GM21528 (cell line): Measurements from ENCODE around the gene MRPL28.
A peak's percentile ranks its signal among the peaks of the same experiment; 100 is the strongest.
"Not testable (repeated sequence)": the region's sequence is repeated elsewhere in the genome, so short reads cannot be mapped to it uniquely, and the experiment has no call there.

Experiments
- ATAC-seq: cut with Tn5 transposase; IDR thresholded peaks from one replicate; pipeline ENCODE4 v1.9.1; 2021; ENCODE audit warnings: mild to moderate bottlenecking, moderate library complexity; ENCODE audit not compliant: unreplicated experiment, low FRiP score

MRPL28 gene

DNA sequence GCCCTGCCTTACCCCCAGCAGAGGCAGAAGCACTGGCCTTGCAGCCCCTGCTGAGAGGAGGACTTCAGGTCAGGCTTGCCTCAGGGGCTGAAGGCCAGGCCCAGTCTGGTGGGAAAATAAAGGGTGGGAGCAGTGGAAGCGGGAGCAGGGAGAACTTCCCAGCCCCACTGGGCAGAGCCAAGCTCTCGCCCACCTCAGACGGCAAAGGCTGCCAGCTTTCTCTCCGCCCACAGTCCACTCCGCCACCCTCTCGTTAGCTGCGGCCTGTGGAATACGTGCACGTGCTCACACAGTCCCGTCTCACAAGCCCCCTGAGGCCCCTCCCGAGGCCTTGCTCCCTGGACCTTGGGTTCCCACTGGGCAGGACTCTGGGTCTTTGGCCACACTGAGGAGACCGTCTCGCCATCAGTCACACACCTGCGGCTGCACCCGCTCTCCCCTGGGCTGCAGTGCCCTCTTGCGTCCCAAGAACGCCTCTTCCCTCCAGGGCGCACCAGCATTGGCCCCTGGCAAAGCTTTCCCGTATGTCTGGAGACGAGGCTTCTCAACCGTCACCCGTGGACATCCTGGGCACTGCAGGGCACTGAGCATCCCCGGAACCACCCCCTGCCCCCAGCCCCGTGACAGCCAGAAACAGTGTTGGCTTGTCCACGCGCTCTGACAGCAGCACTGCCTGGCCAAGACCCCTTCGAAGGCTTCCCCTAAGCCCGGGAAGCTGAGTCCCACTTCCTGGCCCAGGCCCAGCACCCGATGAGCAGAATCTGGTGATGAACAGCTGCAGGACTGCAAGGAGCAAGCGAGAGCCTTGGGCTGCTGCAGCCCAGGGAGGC, 8.3 kb downstream of the MRPL28 start:
- no peak for ATAC-seq

DNA sequence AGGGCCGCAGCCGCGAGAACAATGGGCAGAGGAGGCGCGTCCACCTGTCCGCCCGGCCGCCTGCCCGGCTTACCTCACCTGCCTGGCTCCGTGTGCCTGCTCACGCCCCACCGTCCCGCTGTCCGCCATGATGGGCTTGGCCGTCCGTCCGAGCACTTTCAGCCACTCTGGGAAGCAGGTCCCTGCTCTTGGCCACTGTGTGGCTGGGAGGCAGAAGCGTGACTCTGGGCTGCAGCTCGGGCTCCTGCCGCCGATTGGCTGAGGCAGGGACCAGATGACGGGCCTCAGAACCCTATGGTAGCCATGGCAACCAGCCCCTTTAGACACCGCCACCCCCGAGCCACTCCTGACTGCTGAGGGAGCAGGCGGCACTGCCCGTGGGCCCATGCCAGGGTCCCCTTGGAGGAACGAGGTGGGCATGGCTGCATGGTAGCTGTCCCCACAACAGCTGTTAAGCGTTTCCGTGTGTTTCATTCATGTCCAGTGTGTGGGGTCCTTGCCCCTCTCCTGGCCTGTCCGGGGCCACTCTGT, 8.9 kb downstream of the MRPL28 start:
- ATAC-seq: no peak

DNA sequence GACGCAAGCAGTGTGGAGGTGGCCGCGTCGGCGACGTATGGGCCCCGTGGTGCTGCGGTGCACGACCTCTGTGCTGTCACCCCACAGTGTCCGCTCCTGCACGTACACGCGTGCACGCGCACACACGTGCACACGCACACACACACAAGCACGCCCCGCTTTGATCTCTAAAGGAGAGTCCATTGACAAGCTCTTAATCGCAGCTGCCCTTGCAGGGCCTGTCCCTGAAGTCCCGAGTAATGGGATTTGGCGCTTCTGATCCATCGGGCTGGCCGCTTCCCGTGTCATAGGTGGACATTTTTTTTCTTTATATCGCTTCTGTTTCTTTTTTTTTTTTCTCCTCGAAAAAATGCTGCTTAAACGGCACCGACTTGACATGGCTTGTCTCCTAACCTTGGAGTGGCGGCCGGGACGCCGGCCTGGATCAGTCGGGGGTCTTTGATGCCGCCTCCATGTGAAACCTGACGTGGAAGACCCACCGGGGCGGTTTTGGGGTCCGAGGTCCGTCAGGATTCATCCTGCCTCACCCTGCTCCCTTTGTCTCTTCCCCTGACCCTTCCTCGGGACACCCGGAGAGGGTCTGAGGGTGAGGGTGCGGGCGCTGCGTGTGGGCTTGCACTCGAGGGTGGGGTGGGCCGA, 9.5 kb downstream of the MRPL28 start:
- no peak for ATAC-seq

DNA sequence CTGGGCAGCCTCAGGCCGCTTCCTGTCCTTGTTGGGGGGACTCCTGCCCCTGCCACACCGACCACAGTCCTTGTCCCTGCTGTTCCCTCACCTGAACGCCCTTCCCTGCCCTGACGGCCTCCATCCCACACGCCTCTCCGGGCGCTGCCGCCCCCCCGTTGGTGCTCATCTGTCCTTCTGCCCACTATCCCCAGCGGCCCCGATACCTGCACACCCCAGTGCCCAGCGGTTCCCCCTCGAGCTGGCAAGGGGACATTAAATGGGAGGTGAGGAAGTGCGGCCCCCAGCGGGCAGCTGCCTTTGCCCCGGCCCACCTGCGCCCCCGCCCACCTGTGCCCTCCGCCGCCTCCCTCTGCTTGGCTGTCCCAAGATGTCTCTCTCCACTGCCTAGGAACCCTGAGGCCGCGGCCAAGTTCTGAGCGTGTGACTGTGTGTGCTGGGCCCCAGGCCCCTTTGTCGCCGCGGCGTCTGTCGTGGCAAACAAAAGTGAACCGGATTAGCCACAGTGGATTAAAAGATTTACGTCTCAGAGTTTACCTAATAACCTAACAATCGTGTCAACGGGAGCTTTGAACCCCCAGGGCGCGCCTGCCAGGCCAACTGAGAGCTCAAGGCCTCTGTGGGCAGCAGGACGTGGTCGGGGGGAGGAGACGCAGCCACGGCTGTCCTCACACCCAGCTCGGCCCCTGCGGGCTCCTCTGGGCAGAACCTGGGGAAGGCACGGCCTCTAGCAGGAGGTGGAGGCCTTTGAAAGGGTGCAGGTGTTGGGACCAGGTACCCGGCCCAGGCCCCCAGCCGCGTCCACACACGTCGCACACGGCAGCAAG, 10.3 kb downstream of the MRPL28 start:
- ATAC-seq: no peak

DNA sequence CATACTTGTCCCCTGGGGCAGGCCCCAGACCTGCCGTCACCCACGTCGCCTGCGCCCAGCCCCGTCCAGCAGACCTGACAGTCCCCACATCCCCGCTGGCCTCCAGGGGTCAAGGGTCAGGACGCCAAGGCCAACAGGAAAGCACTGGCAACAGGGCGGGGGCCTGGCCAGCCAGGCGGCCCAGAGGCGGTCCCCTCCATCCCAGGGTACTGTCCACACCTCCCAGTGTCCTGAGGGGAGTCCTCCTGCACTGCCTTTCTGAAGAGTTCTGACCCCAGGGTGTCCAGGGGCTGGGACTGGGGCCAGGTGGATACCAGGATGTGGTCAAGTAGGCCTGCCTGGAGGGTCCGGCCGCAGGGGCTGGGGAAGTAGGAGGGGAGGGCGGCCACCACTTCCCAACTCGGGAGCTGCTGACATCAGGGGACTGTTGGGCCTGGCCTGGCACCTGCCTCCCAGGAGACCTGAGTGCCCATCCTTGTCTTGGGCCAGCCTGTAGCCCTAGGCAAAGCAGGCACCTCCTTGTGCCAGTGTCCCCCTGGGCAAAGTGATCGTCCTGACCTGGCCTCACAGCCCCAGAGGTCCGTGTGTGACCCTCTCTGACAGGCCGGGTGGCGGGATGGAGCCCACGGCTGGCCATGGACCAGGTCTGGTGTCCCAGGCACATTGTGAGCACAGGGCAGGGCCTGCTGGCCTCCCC, 11.1 kb downstream of the MRPL28 start:
- ATAC-seq: no peak

DNA sequence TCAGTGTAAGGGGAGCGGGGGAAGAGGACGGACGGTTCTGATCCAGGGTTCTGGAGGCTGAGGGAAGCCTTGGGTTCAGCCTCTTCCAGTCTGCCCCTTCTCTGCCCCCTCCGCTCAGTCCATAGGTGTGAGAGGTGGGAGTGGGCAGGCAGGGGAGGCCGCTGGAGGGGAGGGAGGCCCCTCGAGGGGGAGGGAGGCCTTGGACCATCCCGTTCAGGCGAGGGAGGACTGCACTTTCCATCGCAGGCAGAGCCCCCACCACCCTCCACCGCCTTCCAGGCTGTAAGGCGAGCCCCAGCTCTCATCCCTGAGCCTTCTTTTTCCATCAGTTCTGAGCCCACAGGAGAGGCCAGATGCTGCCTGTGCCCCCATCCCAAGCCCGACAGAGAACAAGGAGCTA, 13.6 kb downstream of the MRPL28 start:
- ATAC-seq: no peak

DNA sequence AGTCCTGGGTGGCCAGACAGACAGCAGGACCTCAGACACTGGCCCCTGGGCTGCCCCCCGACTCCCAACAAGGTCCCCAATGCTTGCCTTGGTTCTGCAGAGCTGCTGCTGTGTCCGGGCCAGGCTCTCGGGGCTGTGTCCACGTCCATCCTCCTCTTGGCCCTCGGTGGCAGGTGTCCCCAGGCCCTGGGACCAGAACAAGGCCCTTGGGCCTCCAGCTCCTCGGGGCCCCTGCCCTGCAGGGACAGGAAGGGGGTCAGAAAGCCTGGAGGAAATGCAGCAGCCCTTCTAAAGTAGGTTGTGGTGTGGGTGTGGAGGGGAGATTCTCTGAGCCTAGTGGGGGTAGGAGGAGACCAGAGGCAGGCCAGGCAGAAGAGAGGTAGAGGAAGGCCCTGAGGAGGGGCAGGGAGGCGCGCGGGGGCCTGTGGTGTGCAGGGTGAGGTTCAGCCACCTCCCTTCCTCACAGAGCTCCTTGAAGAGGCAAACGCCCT, 15.3 kb downstream of the MRPL28 start:
- ATAC-seq: no peak

DNA sequence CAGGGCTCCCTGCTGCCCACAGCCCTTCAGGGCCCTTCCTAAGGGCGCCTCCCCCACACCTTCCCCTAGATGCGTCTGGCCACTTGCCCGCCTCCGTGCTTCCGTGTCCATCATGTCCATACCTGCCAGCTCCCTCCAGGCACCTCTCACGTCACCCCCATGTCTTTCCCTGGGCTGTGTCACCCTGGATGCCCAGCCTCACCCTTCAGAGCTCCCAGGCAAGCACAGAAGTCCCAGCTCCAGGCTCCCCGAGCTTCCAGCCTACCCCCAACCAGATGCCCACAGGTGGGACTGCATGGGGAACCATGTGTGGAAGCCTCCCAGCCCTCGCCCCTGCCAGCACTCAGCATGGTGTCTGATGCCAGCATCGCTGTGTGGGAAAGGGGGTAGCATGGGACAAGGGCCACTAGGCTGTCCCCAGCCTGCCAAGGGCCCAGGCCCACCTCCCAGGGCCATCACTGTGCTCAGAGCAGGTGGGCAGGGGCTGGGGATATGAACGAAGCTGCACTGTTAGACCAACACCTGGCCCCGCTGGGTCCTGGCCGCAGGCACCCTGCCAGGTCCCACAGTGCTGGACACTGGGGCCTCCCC, 16.0 kb downstream of the MRPL28 start:
- no peak for ATAC-seq

DNA sequence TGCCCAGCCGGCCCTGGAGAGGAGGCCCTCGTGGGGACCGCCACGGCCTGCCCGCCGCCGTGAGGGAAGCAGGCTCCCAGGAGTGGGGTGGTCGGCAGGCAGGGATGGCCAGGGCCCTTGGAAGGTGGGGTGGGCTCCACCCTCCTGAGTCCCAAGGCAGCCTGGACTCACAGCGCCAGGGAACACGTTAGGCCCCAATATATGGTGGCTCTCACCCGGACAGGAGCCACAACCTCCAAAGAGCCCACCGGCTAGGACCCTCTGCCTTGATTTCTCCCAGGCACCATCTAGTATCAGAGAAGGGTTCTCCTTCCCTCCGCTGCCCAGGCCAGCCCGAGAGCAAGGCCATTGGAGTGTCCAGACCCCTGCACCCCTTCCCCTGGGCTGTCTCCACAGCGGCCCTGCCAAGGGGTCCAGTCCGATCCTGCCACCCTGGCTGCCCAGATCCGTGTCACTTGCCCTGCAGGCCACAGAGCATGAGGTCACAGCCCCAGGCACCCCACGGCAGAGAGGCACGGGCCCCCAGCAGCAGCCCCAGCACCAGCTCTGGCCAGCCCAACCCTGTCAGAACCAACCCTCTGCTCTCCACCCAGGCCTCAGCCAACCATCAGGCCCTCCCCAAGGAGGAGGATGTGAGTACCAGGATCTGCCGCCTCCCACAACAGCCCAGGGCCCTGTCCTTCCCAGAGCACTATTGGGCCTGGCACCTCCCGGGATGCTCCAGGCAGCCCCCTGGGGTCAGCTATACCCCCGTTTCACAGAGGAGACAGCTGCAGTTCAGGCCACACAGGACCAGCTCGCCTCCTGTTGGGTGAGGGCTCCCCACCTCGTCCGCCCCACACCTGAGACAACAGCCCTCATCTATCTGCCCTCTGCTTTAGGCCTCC, 16.7 kb downstream of the MRPL28 start:
- peak; percentile 3 for ATAC-seq

DNA sequence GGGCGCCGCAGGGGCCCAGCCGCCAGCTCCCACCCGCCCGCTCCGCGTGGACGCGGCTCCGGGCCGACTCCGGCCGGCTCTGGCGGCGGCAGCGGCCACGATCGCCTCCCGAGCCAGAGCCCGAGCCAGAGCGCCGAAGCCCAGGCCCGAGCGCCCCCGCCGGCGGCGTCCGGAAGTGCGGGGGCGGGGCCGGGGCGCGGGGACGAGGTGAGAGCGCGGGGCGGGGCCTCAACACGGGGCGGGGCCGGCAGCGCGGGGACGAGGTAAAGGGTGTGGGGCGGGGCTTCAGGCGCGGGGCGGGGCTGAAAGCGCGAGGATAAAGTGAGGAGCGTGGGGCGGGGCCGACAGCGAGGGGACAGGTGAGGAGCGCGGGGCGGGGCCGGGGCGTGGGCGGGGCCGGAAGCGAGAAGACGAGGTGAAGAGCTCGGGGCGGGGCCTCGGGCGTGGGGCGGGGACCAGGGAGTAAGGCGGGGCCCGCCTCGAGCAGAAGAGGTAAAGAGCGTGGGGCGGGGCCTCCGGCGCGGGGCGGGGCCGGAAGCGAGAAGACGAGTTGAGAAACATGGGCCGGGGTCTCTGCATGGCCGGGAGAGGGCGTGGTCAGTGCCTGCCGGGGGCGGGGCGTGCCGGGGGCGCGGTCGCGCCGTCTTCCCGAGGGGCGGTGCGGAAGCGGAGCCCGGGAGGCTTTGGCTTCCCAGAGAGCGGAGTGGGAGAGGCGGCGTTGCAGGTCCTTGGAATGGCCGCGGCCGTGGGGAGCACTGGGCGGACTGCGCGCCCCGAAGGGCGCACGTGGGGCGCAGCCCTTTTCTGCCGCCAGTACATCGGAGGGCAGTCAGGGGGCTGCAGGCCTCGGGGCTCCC, 17.6 kb downstream of the MRPL28 start, which contains the start of gene AXIN1:
TSS of gene AXIN1 (minus strand) at position 177 of the 857 bp plus-strand sequence. CDS start 5,698 bp downstream, outside the sequence.
- peak; percentile 51 for ATAC-seq

DNA sequence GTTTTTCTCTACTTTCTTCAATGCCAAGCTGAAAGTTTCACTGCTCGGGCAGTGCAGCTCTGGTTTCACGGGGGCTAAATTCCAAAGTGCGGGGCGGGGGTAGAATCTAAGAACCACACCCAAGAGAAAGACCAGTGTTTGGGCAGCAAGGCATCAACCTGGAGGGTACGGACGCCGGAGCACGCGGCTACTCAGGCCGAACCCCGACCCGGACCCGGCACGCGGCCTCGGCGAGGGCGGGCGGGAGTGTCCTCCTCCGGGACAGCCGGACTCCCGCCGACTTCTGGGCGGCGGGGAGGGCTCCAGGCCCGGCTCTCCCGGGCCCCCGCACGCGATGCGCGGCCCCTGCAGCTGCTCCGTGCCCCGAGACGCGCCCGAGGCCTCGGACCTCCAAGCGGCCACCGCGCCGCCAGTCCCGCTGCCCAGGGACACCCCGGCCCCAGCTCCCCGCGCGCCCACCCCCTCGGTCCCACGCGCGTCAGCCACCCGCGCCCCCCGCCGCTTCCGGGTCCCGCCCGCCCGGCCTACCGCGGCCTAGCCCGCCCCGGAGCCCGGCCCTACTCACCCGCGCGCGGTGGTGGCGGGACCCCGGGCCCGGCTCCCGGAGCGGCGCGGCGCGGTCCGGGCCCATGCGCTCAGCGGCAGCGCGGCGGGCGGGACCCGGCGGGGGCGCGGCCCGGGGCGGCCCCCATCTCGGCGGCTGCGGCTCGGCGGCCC, 18.4 kb downstream of the MRPL28 start:
- peak; percentile 23 for ATAC-seq

DNA sequence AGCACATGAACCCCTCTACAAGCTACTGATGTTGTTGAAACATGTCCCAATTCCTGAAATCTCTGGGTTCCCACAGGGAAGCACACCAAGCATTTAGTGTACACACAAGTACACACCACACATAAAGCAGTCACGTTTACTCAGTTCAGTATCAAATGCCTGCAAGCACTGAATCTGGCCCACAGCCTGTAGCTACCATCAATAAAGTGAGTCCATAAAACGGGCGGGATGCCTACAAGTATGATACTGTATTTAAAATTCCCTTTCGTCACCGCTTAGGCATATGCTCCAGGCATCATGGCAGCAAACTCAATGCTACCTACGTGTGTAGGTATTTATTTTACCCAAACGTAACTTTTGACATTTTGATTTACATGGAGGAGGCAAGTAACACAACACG, 20.1 kb downstream of the MRPL28 start:
- ATAC-seq: no peak

DNA sequence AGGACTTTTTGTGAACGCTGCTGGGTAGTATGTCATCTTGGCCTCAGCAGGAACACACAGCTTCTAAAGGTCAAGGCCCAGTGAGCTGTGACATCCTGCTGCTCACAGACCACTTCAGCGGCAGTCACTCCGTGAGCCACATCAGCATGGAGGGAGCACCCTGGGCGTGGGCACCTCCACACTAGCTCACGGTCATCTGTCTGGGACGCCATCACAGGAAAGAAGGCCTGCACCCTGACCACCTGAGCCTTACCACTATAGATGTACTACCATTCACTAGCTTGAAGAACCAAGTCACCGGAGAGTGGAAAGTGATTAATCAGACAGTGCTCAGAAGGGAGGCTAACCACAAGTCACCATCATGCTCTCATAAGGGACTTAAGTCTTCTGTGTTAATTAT, 21.1 kb downstream of the MRPL28 start:
- no peak for ATAC-seq

DNA sequence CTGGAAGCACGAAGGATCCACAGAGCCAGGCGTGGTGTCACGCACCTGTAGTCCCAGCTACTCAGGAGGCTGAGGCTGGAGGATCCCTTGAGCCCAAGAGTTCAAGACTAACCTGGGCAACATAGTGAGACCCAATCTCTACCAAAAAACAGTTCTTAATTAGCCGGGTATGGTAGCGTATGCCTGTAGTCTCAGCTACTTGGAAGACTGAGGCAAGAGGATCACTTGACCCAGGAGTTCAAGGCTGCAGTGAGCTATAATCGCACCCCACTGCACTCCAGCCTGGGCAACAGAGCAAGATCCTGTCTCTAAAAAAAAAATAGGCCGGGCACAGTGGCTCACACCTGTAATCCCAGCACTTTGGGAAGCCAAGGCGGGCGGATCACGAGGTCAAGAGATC, 21.8 kb downstream of the MRPL28 start:
- ATAC-seq: not testable (repeated sequence)

DNA sequence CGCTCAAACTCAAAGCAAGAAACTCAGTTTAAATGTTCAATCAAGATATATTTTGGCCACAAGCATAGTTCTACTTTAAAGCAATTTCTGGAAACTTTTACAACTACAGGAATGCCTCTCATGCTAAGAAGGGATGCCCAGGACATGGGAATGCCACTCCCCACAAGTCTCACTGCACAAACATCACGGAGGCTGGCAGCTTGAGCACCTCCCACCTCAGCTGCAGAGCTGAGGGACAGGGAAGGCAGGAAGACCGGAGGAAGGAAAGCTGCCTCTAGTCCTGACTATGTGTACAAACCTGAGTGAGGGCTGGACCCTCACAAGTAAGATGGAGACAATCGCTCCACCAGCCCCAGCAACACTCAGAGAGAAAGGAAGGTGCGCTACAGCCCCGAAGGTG, 23.1 kb downstream of the MRPL28 start:
- ATAC-seq: no peak

DNA sequence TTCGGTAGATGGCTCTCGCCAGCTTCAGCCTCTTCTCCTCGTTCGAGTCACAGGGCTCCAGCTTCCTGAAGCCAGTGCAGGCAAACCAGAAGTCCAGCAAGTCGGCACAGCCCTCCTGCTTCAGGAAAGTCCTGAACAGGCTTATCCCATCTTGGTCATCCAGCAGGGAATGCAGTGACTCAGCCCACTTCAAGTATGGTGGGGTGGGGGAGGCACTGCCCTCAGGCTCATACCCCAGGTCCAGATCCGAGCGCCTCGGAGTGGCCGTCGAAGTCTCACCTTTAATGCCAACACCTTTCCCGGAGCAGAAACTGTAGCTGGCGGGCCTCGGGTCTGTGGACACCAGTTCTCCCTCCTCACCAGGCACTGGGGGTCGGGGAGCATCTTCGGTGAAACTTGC, 23.8 kb downstream of the MRPL28 start:
- no peak for ATAC-seq

DNA sequence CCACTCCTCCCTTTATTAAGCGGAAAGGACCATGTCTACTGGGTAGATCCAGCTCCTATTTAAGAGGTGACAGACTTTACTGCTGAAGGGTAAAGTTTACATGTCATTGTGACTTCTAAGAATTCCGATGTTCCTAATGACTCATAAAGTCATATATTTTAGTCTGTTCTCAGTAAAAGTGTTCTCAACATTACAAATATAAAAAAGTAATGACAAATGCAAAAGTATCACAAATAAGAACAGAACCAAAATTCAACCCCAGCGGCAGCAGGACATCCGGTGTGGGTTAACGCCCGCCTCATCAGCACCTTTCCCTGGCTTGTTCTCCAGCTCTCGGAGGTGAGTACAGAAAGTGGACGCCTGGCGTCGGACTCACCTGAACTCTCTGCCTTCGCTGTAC, 24.6 kb downstream of the MRPL28 start:
- ATAC-seq: no peak
